ENCODE results near the gene RIMBP2. TPM values are rescaled to one million over a fixed set of nuclear protein-coding genes. Genes with fewer than 3 reads are reported as not detected.
"Not testable (repeated sequence)": the region's sequence is repeated elsewhere in the genome, so short reads cannot be mapped to it uniquely, and the experiment has no call there.

Gene RIMBP2, protein sequence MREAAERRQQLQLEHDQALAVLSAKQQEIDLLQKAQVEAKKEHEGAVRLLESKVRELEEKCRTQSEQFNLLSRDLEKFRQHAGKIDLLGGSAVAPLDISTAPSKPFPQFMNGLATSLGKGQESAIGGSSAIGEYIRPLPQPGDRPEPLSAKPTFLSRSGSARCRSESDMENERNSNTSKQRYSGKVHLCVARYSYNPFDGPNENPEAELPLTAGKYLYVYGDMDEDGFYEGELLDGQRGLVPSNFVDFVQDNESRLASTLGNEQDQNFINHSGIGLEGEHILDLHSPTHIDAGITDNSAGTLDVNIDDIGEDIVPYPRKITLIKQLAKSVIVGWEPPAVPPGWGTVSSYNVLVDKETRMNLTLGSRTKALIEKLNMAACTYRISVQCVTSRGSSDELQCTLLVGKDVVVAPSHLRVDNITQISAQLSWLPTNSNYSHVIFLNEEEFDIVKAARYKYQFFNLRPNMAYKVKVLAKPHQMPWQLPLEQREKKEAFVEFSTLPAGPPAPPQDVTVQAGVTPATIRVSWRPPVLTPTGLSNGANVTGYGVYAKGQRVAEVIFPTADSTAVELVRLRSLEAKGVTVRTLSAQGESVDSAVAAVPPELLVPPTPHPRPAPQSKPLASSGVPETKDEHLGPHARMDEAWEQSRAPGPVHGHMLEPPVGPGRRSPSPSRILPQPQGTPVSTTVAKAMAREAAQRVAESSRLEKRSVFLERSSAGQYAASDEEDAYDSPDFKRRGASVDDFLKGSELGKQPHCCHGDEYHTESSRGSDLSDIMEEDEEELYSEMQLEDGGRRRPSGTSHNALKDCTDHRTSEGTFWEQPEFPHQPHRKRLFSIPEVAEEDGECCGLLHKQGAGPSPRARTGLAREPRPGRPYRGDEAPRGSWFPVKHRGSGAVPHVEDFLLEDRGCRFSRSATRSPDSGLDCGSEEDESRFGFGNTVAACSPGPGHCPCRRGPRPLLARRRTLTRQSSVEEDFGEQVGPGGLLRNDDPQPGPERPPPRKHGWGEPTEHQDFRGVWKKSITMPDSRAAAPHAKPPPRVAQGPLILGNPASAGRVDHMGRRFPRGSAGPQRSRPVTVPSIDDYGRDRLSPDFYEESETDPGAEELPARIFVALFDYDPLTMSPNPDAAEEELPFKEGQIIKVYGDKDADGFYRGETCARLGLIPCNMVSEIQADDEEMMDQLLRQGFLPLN (N-terminal part only)
- total RNA-seq, result not detected in 2 replicates

DNA sequence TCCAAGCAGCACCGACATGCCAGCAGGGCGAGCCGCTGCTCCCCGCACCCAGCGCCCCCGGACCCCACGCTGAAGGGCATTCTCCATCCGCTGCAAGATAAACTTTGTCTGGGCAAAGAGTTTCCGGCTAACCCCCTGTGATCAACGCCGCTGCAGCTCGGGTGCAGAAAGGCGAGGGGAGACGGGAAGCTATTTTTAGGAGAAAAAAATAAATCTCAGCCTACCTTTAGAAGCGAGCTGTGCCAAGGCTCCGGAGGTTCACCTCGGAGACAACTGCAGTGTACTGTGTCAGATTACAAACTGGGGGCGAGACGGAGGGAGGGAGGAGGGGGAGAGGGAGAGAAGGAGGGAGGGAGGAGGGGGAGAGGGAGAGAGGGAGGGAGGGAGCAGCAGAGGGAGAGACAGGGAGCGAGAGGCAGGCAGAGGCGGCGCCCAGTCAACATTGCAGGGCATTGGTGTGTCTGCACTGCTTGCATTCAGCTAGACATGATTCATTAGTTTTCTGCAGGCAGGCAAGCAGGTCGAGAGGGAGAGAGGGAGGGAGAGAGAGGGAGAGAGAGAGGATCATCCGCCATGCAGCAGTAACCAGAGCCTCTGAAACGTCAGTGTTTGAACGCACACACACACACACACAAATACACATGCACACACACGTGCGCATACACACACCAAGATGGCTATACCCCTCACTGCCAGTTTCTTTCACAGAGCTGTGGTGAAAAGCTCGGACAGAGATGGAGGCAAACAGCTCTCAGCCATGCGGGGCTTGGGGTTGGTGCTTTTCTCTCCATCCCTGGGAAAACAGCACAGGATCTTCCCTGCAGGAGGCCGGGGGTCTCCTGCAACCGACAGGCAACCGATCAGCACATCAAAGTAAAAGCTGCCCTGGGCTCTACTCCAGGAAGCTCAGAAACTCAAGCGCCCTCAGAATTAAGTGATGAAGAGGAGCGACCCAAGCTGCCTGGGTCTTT lies at the start of gene RIMBP2:
TSS of gene RIMBP2 (minus strand) at position 302 of the 971 bp plus-strand sequence. CDS start 237,286 bp downstream, outside the sequence.
- DNase-seq, result no peak

DNA sequence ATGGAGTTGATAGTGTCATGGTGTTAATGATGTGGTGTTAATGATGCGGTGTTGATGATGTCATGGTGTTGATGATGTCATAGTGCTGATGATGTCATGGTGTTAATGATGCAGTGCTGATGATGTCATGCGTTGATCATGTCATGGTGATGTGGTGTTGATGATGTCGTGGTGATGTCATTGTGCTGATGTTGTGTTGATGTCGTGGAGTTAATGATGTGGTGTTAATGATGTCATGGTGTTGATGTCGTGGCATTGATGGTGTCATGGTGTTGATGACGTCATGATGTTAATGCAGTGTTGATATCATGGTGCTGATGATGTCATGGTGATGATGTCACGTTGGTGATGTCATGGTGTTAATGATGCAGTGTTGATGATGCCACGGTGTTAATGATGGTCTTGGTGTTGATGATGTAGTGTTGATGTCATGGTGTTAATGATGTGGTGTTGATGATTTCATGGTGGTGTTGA lies 49.1 kb upstream of the RIMBP2 start:
- peak; percentile 29 for DNase-seq

DNA sequence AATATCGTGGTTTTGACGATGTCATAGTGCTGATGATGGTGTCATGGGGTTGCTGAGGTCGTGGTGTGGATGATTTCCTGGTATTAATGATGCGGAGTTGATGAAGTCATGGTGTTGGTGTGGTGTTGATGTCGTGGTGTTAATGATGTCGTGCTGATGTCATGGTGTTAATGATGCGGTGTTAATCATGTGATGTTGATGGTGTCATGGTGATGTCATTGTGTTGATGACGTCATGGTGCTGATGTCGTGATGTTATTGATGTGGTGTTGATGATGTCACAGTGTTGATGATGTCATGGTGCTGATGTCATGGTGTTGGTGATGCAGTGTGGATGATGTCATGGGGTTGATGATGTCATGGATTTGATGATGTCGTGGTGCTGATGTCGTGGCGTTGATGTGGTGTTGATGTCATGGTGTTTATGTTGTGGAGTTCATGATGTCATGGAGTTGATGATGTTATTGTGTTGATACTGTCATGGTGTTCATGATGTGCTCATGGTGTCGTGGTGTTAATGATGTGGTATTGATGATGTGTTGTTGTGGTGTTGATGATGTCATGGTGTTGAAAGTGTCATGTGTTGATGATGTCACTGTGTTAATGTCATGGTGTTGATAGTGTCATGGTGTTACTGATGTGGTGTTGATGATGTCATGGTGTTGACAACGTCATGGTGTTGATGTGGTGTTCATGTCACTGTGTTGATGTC lies 48.5 kb upstream of the RIMBP2 start:
- peak; percentile 50 for DNase-seq

DNA sequence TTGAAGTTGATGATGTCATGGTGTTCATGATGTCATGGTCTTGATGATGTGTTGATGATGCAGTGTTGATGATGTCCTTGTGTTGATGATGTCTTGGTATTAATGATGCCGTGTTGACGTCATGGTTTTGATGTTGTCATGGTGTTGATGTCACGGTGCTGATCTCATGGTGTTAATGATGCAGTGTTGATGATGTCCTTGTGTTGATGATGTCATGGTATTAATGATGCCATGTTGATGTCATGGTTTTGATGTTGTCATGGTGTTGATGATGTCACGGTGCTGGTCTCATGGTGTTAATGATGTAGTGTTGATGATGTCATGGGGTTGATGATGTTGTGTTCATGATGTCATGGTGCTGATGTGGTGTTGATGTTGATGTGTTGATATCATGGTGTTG lies 48.0 kb upstream of the RIMBP2 start:
- peak; percentile 30 for DNase-seq

DNA sequence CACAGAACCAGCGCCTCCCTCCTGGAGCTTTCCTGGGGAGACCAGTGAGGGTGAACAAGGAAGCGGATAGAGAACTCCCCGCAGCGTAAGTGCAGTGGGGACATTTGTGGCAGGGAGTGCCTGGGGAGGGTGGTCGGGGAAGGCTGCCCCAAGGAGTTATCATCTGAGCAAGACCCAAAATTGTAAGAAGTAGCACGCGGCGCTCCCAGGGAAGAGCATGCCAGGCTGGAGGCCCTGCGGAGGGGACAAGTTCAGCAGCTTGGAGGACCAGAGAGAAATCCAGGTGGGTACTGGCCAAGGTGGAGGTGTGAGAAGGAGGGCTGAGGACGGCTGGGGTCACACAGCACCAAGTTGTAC lies 46.2 kb upstream of the RIMBP2 start:
- no peak for DNase-seq

DNA sequence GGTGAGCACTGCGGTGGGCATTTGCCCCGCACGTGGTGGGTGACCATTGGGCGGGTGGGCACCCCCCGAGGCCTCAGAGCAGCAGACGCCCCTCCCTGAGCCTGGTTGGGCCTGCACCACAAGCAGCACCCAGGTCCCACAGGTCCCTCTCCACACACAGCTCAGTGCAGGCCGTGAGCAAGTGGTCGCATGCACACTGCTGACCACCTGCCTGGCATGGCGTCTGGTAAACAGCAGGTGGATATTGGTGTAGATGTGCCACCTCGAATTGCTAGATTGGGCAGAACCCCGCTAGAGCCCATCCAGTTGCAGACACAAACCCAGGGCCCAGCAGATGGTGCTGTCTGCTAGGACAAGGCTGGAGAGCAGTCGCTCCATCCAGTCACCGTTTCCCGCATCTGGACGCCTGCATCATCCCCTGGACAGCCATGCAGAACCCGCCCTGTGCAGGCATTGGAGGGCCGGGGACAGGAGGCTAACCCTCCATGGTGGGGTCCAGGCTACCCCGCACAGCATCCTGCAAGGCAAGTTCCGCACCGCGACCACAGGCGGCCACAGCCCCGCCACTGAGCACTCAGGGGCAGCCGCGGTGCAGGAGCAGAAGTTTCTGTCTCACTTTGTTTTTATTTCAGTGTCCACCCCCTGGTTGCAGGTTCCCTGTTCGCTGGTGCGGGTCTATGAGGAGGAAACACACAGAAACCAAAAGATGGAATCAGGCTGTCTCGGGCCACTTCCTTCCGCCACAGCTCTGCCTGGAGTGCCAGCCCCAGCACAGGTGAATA lies 45.6 kb upstream of the RIMBP2 start:
- DNase-seq, result peak; percentile 64

DNA sequence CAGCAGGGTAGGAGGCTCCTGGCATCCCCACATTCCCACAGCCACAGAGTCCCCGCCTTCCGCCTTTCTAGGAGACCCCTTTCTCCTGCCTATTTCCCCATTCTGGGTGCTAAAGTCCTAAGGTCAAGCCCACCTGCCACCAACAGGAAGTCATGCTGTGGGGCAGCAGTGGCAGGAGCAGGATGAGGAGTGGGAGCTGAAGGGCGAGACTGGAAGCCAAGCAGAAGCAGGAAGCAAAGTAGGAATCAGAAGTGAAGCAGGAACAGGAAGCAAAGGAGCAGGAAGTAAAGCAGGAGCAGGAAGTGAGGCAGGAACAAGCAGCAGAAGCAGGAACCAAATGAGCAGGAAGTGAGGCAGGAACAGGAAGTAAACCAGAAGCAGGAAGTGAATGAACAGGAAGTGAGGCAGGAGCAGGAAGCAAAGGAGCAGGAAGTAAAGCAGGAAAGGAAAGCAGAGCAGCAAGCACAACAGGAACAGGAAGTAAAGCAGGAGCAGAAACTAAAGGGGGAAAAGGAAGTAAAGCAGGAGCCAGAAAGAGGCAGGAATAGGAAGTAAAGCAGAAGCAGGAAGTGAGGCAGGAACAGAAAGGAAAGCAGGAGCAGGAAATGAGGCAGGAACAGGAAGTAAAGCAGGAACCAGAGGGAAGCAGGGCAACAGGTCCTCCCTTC lies 38.3 kb upstream of the RIMBP2 start:
- no peak for DNase-seq

DNA sequence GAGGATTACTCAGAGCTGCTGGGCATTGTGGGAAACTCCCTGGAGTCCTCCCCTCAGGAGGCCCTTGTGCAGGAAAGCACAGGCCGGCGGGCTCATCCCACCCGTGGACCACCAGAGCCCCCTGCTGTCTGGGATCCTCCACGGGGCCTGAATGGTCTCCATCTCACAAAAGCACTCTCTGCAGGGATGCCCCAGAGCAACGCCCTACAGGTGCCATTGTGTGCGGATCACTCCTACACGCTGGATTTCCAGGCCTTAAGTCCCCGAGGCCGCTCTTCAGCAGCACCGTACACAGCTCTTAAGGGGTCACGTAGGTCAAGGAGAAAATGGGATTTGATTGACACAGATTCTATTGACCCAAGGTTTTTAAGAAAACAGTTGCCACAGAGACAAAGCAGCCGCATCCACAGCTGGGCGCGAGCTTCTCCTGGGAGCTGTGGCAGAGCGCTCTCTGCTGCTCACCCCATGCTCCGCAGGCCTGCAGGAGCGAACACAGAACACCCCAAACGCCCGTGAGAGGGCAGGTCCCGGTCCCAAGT lies 36.7 kb upstream of the RIMBP2 start:
- no peak for DNase-seq

DNA sequence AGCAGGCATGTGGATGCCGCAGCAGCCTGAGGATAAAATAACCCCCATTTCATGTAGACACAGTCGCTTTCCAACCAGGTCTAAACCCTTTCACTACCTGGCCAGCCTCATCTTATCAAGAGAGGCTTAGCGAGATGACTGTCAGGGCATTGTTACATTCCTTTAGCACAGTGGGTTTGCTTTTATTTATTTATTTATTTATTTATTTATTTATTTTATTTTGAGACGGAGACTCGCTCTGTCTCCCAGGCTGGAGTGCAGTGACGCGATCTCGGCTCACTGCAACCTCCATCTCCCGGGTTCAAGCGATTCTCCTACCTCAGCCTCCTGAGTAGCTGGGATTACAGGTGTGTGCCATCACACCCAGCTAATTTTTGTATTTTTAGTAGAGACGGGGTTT lies 35.9 kb upstream of the RIMBP2 start:
- DNase-seq, result not testable (repeated sequence)

DNA sequence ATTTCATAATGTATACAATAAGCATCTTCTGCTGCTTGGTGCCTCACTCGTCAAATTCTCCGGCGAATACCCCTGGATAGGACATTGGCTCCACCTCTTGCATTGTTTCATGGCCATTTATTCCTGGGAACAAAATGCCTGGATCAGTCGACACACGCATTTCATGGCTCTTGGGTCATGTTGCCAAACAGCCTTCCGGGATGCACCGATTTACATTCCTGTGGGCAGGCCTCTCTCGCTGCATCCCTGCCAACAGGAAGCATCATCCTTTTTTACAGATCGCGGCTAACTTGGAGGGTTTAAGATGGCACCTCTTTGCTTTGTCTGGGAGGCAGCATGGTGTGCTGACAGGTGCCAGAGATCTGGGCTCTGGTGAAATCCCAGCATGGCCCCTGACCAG lies 32.7 kb upstream of the RIMBP2 start:
- no peak for DNase-seq

DNA sequence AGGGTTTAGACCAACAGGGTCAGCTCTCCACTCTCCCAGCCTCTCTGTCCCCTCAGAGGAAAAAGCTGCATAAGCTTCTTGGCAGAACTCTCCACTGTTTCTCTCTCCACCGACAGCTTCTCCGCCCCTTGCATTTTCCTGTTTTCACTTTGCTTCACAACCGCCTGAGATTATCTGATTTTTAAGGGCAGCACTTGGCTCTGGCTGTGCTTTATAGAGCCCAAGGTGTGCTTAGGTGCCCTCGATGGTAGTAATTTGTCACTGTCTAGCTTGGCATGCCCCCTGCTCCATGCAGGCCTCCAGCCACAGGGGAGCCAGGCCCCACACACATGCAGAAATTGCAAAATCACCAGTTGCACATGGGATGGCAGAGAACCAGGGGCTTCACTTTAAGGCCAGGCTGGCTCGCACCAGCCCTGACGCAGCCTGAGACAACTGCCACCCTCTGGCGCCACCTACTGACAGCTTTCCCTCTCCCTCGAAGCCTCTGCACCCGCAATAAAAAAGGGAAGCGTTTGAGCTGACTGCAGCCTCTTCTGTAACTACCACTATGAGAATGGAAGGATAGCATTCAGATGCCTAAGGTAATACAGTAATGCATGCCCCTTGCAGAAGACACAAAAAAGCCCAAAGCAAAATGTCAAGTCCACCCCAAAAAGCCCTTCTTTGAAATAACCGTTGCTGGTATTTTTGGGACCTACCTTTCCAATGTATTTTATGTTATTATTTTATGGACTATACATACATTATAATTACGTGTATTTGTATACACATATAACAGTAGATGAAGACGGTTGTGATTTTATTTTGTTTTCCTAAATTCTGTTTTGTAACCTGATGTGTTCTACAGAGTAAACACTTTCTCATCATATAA lies 32.0 kb upstream of the RIMBP2 start:
- peak; percentile 76 for DNase-seq

DNA sequence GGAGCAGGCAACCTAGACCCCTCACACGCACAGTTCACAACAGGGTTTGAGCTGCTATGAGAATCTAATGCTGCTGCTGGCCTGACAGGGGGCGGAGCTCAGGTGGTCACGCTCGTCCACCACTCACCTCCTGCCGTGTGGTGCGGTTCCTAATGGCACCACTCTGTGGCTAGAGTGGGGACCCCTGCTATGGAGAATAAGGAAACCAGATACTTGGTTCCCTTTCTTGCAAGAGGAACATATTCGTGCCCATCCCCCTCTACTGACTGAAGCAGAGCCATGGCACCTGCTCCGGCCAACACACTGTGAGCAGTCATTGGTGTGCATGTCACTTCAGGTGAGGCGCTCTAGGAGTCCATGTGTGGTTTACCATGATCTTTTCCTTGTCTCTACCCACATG lies 30.4 kb upstream of the RIMBP2 start:
- no peak for DNase-seq

DNA sequence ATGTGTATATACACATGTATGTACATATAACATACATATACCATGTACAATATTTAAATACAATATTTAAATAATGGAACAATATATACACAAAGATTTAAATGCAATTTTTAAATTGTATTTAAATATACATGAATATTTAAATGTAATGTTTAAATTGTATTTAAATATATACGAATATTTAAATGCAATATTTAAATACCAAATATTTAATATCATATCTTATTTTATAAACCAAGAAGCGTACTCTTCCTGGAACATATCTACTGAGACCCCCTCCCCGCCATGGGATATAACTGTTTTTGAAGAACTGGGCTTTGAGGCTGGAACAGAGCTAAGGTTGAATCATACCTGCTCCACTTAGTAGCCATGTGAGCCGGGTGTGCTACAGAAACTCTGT lies 29.8 kb upstream of the RIMBP2 start:
- no peak for DNase-seq

DNA sequence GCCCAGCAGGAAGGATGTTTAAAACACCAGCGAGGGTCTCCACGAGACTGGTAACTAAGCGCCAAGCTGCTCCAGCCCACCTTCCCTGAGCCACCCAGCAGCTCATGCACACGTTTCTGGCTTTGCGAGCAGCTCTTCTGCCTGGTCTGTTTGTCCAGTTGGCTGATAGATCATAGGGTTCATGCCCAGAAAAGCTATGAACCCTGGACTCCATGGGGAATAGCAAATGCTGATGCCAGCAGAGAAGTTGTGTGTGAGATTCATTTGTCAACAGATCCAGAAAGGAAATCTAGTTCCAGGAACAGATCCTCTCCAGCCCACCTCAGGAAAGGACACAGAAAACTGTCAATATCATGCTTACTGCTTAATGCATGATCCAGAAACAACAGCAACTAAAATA lies 28.2 kb upstream of the RIMBP2 start:
- DNase-seq, result no peak

DNA sequence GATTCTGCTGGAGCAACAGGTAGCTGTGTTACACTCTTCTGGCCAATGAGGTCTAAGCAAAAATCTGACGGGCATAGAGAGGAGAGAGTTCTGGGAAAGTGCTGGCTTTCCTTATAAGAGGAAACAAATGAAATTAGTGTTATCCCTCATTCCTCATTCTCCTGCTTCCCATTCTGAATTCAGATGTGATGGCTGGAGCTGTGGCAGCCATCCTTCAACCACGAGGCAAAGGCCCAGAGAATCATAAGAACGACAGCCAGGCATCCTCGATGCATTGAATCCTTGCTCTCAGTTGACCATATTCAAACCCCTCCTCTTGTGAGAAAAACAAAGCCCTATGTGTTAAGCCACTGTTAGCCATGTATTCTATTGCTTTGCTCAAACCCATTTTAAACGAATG lies 27.5 kb upstream of the RIMBP2 start:
- DNase-seq, result no peak

DNA sequence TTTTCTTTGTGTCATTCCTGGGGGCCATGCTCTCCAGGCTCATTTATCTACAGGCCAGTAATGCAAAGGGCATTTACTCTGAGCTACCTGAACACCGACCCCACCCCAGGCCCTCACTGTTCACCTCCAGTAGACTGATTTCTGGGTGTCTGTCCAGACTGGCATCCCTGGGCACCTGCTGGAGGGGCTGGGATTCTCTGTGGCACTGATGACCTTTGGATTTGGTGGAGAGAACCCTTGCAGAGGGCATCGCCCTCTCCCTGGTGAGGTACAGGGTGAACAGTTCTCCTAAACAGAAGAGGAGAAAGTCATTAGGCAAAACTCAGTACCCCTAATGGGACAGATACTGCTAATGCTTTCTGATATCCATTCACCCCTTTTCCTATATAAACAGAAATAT lies 27.1 kb upstream of the RIMBP2 start:
- DNase-seq, result no peak

DNA sequence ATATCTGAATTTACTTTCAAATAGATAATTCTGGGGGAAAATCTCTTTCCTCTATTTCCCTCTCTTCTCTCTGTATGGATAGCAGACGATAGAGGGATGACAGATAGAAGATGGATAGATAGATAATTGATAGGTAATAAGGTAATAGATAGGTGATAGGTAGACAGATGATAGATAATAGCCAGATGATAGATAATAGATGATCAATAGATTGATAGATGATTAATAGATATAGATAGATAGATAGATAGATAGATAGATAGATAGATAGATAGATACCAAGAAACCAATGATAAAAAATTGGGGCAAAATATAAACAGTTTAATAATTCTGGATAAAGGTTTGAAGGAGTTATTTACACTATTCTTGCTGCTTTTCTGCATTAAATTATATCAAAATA lies 26.6 kb upstream of the RIMBP2 start:
- no peak for DNase-seq

DNA sequence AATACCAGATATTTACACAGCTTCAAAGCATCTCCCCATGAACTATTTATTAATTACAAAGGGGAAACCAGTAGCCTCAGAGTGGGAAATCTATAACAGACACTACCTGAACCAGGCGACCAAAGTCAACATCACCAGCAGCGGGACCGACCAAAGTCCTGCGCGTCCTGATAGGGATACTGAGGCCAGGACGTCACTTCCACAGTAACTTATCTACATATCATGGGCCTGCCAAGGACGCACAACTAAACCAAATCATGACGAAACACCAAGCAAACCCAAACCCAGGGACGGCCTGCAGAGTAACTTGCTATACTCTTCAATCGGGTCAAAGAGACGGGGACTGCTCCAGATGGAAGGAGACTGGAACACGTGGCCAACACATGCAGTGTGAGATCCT lies 26.0 kb upstream of the RIMBP2 start:
- no peak for DNase-seq
